HG03575 (cell line): ENCODE measurements around the gene EFNA1.

ENCODE experiments used
- ATAC-seq: cut with Tn5 transposase; IDR thresholded peaks from one replicate; pipeline ENCODE4 v1.9.1; 2021; ENCODE audit not compliant: unreplicated experiment, insufficient number of reproducible peaks, low FRiP score; ENCODE audit errors: extremely low read depth

The EFNA1 gene

GRCh38 chr1:155170101-155170785 is 42.6 kb downstream of the EFNA1 start:
- no peak for ATAC-seq

- ATAC-seq = no peak
These were observed 43.1 kb downstream of the EFNA1 start for GRCh38 chr1:155170806-155171205.

DNA sequence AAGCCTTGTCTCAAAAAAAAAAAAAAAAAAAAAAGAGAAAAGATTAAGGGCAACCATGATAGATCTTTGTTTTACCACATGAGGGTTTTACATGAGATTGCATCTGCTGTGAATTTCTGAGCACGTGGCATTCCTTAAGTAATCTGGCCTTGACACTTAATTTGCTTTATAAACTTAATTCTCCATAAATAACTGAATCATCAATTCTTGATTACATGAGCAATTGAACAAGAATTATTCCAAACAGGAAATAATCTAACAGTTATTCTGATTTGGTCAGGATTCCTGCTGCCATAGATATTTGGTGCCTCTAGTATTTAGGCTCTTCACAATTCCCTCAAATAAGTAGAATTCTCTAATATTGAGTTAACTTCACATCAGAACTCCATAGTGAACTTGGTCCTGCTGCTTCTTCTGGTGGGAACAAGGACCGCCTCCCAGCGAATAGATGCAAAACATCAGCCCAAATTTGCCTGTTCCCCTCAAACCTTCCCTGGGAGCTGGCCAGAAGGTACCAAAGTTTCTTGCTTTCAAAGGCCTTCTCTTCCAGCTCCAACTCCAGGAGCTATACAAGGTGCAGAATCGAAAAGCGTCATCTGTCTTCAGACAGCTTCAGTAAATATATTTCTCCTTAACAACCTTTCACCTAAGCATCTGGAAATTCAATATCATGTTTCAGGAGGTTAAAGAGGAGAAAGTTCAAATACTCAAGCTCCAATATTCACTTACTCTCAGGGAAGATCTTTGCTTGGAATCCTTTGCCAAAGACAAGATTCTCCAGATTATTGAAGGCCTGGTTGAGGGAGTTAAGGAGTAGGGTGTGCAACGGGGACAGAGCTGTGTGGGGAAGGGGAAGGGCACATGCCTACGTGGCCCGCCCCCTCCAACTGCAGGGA is 44.4 kb downstream of the EFNA1 start:
- no peak for ATAC-seq

DNA sequence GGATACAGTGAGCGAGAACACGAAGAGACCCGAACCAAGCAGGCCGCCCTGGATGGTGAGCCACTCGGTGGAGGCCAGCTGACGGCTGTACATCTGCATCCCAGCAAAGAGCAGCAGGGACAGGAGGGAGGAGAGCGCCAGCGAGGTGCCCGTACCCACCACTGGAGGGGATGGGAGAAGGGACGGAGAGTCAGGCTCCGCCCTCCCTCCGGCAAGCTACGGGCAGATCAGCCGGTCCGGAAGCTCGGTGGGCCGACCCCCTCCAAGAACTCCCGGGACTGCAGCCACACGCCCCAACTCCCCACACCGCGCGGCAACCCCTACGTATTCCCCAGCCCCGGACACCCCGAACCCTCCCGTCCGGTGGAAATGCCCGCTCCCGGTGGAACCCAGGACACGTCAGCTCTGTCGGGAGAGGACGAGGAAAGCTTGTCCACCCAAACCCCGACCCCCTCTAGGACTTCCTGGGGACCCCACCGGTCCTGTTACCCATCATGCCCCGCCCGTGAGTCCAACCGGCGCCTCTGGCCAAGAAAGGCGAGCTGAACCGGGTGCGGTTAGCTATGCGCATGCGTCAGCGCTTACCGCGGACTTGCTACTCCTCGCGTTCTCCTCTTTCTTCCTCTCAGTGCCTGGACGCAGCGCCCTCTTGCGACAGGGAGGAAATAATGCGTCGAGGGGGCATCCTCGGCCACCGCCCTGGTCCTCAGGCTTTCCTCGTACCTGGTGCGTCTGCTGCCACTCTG is 45.2 kb downstream of the EFNA1 start, which contains the start of gene KRTCAP2:
TSS of gene KRTCAP2 (minus strand) at position 573 of the 746 bp plus-strand sequence. CDS start at position 493, 80 bp downstream.
- no peak for ATAC-seq

GRCh38 chr1:155173478-155174323 is 46.0 kb downstream of the EFNA1 start, which contains the start of gene TRIM46:
TSS of gene TRIM46 (plus strand) at chr1:155173849. CDS start at chr1:155173967, 118 bp downstream.
- no peak for ATAC-seq

- ATAC-seq = no peak
These were observed 46.9 kb downstream of the EFNA1 start for GRCh38 chr1:155174324-155175280.

DNA sequence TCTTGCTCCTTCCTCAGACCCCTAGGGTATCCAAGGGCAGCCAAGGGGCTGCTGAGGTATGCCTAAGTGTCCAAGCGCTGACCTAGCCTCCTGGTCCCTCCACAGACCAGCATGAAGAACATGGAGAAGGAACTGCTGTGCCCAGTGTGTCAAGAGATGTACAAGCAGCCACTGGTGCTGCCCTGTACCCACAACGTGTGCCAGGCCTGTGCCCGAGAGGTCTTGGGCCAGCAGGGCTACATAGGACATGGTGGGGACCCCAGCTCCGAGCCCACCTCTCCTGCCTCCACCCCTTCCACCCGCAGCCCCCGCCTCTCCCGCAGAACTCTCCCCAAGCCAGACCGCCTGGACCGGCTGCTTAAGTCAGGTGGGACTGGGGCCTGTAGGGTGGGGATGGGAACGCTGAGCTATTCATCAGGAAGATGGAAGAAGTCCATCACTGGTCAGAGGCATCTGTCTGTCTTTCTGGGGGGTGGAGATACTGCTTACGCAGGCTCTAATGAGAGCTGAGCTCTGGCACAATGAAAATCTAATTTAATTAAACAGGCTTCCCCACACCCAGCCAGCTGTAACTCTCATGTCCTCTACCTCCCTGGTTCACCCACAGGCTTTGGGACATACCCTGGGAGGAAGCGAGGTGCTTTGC is 47.7 kb downstream of the EFNA1 start:
- ATAC-seq = no peak

- ATAC-seq = no peak
These were observed 48.3 kb downstream of the EFNA1 start for GRCh38 chr1:155175927-155176371.

- no peak for ATAC-seq
These were observed 48.9 kb downstream of the EFNA1 start for GRCh38 chr1:155176544-155177071.

DNA sequence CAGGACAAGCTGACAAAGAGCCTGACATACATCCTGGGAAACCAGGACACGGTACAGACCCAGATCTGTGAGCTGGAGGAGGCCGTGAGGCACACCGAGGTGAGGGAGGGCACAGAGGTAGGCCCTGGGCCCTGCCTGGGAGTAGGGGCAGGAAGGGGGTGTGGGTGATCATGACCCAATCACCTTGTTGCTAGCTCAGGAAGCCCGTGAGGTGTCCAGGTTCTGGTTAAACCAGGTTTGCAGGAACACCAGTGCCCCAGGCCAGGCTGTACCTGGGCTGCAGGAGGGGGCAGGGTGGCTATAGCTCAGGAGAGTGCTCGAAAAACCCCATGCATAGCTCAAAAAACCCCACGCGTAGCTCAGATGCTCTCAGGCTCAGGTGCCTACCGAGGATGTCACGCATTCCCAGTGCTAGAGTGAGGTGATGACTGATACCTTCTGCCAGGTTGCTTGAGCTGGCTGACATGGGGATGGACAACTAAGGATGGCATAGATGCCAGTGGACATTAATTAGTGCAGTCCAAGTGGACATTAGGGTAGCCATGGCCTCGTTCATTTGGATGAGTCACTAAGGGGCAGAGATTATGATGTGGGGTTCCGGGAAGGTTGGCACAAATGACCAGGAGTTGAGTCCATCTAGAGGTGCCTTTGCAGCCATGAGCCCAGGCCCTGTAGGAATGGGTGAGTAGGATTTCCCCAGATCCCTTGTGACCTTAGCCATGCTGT is 49.7 kb downstream of the EFNA1 start:
- ATAC-seq = no peak

DNA sequence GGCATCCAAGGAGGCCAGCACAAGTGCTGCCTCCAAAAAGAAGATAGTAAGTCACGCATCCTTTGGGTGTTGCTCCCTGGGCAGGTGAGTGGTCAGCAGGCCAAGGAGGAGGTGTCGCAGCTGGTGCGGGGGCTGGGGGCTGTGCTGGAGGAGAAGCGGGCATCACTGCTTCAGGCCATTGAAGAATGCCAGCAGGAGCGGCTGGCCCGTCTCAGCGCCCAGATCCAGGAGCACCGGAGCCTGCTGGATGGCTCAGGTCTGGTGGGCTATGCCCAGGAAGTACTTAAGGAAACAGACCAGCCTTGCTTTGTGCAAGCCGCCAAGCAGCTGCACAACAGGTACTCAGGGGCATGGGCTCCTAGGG is 50.2 kb downstream of the EFNA1 start:
- no peak for ATAC-seq

DNA sequence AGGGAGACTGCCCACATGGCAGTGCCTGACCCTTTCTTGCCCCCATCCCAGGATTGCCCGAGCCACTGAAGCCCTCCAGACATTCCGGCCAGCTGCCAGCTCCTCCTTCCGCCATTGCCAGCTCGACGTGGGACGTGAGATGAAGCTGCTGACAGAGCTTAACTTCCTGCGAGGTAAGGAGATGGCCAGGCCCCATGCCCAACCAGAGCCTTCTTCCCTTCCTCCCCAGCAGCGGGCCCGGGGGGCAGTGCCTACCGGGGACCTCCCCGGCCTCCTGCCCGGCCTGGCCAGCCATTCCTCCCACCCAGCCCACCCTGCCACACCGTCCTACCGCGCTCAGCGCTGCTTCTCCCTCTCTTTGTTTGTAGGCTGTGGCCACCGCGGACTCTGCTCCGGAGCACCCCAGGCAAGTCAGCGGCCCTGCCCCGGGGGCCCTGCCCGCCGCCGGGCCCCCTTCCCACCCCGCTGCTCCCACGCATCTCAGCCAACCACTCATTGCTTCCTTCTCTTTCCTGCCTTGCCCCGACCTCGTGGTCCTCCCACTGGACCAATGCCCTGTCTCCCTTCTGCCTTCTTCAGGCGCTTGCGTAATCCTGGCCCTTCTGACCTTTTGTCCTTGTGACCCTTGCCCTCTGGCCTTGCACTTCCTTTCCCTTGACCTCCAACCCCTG is 50.9 kb downstream of the EFNA1 start:
- ATAC-seq = no peak

DNA sequence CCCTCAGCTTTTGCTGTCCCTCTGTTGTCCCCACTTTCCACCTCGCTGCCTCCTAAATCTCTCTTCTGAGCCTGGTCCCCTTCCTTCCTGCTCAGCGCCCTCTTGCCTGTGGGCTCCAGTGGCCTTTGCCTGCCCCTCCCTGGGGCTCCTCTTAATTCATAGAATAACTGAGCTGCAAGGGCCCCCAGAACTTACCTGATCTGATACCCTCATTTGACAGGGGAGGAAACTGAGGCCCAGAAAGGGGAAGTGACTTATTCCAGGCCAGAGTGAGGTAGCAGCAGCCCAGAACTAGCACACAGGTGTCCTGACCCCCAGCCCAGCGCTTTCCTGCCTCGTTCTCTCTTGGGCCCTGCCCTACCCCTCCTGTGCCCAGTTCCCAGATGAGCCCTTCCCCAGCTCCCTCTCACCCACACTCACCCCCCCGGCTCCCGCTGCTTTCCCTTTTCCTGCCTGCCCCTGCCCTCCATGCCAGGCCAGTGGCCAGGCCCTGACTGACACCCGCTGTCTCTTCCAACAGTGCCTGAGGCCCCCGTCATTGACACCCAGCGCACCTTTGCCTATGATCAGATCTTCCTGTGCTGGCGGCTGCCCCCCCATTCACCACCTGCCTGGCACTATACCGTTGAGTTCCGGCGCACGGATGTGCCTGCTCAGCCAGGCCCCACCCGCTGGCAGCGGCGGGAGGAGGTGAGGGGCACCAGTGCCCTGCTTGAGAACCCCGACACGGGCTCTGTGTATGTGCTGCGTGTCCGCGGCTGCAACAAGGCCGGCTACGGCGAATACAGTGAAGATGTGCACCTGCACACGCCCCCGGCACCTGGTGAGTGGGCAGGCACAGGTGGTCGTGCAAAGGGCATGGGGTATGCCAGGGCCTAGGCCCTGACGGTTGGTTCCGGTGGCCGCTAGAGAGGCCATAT is 51.7 kb downstream of the EFNA1 start:
- ATAC-seq = no peak

GRCh38 chr1:155181371-155182051 is 53.8 kb downstream of the EFNA1 start:
- ATAC-seq = no peak
